Transverse colon (tissue), 4 donors: ENCODE results near the gene GOLT1B. TPM values are rescaled to one million over a fixed set of nuclear protein-coding genes. Genes with fewer than 3 reads are reported as not detected.

ENCODE experiments used
- DNase-seq: peaks from one replicate; pipeline ENCODE4 v3.0.0-alpha.2; 2019
- H3K27ac ChIP-seq, 4 donors: fragments of 200-600 bp; sonication (generic); 2 replicates each; pipeline ENCODE4 v1.5.1; 2016 to 2018; ENCODE audit warnings: inconsistent platforms in 4 of 4
- H3K27me3 ChIP-seq: fragments of 200-600 bp; sonication (generic); 2 replicates; pipeline ENCODE4 v1.5.1; 2017; ENCODE audit warnings: inconsistent platforms
- H3K36me3 ChIP-seq, 4 donors: fragments of 200-600 bp; sonication (generic); 2 replicates each; pipeline ENCODE4 v1.5.1; 2017 to 2019; ENCODE audit warnings: inconsistent platforms in 4 of 4
- H3K4me1 ChIP-seq, 4 donors: fragments of 200-600 bp; sonication (generic); 2 replicates each; pipeline ENCODE4 v1.5.1; 2017 to 2020; ENCODE audit warnings: inconsistent platforms in 4 of 4
- H3K4me3 ChIP-seq, 4 donors: fragments of 200-600 bp; sonication (generic); 1 replicate in 1 of 4; 2 replicates in 3 of 4; pipeline versions ENCODE4 v1.5.1 to v1.6.1; 2017 to 2019; ENCODE audit warnings: inconsistent platforms in 4 of 4
- H3K9me3 ChIP-seq, 2 donors: fragments of 200-600 bp; sonication (generic); 2 replicates each; pipeline ENCODE4 v1.5.1; 2017 to 2019; ENCODE audit warnings: inconsistent platforms in 2 of 2
- EP300 ChIP-seq: sonication (generic); formaldehyde crosslinking; IDR thresholded peaks from one replicate; pipeline ENCODE4 v1.6.1; 2017; ENCODE audit warnings: antibody characterized with exemption, low read depth
- POLR2A ChIP-seq: fragments of 450-650 bp; IDR thresholded peaks from one replicate; pipeline ENCODE4 v1.6.1; 2016; ENCODE audit warnings: antibody characterized with exemption, mild to moderate bottlenecking, moderate library complexity
- POLR2AphosphoS5 ChIP-seq, 3 donors: sonication (generic); formaldehyde crosslinking; IDR thresholded peaks; one replicate each; pipeline ENCODE4 v1.6.1; 2016; ENCODE audit warnings: antibody characterized with exemption in 3 of 3
- WGBS, 2 donors: methylation state at CpG; one replicate each; pipeline ENCODE4 v1.1.5; 2018; ENCODE audit warnings: low coverage in 1 of 2; 5-methylcytosine and 5-hydroxymethylcytosine counted together
- in situ Hi-C, 4 donors: fragments of 200-750 bp; cut with MboI; loops; one replicate each; pipeline versions ENCODE4 v1.15.0 to v1.15.1; 2017; ENCODE audit warnings: low sequenced_read_pairs in 3 of 4, low pct_ligation_motif_present in 1 of 4, low pct_unique_long_range_greater_than_20kb in 1 of 4
- intact Hi-C: fragments of 100-400 bp; cut with DNase I; formaldehyde crosslinking; loops from one replicate; pipeline ENCODE4 v1.15.1; 2023; ENCODE audit warnings: low total_unique reads
- total RNA-seq, 4 donors: library from RNA; depleted of rRNA; stranded (reverse); fragments of >200 nt; gene quantifications; one replicate each; pipeline ENCODE4 v1.1.0, GENCODE V29; 2016
- TF ChIP-seq, protein P1 (sequence below), 5 experiments: fragments of 200-600 bp in 3 of 5; fragments of 450-650 bp in 2 of 5; sonication (generic) in 3 of 5; IDR thresholded peaks; 1 replicate in 2 of 5; 2 replicates in 3 of 5; pipeline ENCODE4 v1.5.1; 2016 to 2017; ENCODE audit warnings: antibody characterized with exemption in 5 of 5, inconsistent platforms in 3 of 5, mild to moderate bottlenecking in 2 of 5, moderate library complexity in 1 of 5

GOLT1B gene
- total RNA-seq, 4 donors from 2014 or later = 8.6 to 14.6 (median 13.1) TPM

DNA sequence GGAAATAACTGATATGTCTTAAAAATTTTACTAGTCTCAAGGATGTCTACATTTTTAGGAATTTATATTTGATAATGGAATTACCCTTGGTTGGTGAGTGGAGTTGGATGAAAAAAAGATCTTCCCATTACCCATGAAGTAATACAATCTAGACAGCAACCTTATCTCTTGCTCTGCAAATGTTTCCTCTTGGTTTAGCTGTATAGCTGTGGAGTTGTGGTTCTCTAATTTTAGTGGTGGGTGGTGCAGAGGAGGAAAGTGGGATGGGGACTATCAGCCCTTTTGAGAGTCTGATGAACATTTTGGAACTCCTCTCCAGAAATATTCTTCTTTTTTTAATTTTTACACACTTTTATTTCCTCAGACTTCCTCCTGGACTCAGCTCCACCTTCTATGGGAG, 41.6 kb downstream of the GOLT1B start:
- Histone ChIP-seq H3K27me3 (no peaks in the 10 kb centered on the region), H3K9me3 (no peaks in the 10 kb centered on the region), H3K4me1 (no peaks in the 10 kb centered on the region), H3K36me3 (no peaks in the 10 kb centered on the region), H3K4me3 (no peak overlapping the region), H3K27ac (no peak overlapping the region)
- in situ Hi-C loops (no loop called here), intact Hi-C loops (no loop called here)
- no peak for DNase-seq
- TF ChIP-seq, protein P1, sequence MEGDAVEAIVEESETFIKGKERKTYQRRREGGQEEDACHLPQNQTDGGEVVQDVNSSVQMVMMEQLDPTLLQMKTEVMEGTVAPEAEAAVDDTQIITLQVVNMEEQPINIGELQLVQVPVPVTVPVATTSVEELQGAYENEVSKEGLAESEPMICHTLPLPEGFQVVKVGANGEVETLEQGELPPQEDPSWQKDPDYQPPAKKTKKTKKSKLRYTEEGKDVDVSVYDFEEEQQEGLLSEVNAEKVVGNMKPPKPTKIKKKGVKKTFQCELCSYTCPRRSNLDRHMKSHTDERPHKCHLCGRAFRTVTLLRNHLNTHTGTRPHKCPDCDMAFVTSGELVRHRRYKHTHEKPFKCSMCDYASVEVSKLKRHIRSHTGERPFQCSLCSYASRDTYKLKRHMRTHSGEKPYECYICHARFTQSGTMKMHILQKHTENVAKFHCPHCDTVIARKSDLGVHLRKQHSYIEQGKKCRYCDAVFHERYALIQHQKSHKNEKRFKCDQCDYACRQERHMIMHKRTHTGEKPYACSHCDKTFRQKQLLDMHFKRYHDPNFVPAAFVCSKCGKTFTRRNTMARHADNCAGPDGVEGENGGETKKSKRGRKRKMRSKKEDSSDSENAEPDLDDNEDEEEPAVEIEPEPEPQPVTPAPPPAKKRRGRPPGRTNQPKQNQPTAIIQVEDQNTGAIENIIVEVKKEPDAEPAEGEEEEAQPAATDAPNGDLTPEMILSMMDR (IDR thresholded peaks at IDR 0.05) = no peak
- TF ChIP-seq EP300 = no peak
- TF ChIP-seq POLR2A = no peak
- TF ChIP-seq POLR2AphosphoS5 (IDR thresholded peaks at IDR 0.05) = no peak

DNA sequence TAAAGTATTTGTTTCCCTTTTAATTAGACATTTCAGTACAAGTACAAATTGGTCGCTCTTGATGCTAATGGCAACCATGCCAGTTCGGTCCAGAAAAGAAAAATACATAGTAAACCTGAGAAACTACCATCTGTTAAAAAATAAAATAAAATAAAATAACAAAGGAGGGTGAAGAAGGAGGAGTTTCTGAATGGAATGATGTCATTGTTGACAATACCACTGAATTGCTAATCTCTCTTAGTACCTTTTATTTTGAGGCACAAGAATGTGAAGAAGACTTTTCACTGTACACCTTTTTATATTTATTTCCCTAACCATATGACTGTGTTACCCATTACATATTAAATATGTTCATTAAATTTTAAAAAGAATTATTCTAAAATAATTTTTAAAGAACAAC, 44.0 kb downstream of the GOLT1B start:
- no peak overlapping the region for H3K4me3 ChIP-seq
- H3K27me3 ChIP-seq = no peaks in the 10 kb centered on the region
- WGBS, 2 donors = 85 to 86% methylated on average over 2 of the region's 2 CpGs
- TF ChIP-seq, protein P1 (IDR thresholded peaks at IDR 0.05) = no peak
- TF ChIP-seq POLR2AphosphoS5 (IDR thresholded peaks at IDR 0.05) (no peak), EP300 (no peak), POLR2A (no peak)
- DNase-seq = no peak
- H3K36me3 ChIP-seq = no peaks in the 10 kb centered on the region
- H3K27ac ChIP-seq = no peak overlapping the region
- no peaks in the 10 kb centered on the region for H3K9me3 ChIP-seq
- in situ Hi-C loops (no loop called here), intact Hi-C loops (no loop called here)
- H3K4me1 ChIP-seq = no peaks in the 10 kb centered on the region

DNA sequence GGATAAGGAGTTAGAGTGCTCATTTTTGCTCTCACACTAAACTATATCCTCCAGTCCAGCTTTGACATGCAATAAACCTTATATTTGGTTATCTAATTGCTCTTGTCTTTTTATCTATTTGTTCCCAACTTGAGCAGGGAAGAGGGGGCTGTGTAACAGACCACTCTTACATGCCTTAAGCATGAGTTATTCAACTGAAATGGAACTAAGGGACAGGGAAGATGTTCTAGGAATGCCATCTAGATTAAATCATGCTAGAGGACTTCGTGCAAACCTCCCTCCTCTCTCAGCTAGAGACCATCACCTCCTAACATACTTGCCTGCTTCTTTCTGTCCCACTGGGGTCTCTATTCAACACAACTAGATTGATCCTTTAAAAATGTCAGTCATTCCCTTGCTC, 45.1 kb downstream of the GOLT1B start:
- TF ChIP-seq, protein P1 (IDR thresholded peaks at IDR 0.05) = no peak
- no peak for TF ChIP-seq POLR2A
- no peak for TF ChIP-seq EP300
- TF ChIP-seq POLR2AphosphoS5 (IDR thresholded peaks at IDR 0.05) = no peak
- no peak overlapping the region for H3K27ac ChIP-seq
- H3K9me3 ChIP-seq = no peaks in the 10 kb centered on the region
- peaks cover 0 to under 1% (median 0%) of the 10 kb centered on the region in 4 donors for H3K4me1 ChIP-seq
- H3K36me3 ChIP-seq = no peaks in the 10 kb centered on the region
- intact Hi-C loops = no loop called here
- no peaks in the 10 kb centered on the region for H3K27me3 ChIP-seq
- WGBS, 2 donors = 7 to 14% methylated on average over 1 of the region's 1 CpG
- no peak for DNase-seq
- in situ Hi-C loops = no loop called here
- no peak overlapping the region for H3K4me3 ChIP-seq

DNA sequence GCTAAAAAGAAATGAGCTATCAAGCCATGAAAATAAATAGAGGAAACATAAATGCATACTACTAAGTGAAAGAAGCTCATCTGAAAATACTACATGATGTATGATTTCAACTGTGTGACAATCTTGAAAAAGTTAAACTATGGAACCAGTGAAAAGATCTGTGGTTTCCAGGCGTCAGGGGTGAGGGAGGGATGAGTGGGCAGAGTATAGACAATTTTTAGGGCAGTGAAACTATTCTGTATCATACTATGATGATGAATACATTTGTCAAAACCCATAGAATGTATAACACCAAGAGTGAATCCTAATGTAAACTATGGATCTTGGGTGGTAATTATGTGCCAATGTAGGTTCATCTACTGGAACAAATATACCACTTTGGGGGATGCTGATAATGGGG, 45.8 kb downstream of the GOLT1B start:
- TF ChIP-seq, protein P1 (IDR thresholded peaks at IDR 0.05) = no peak
- no peak for TF ChIP-seq EP300
- TF ChIP-seq POLR2AphosphoS5 (IDR thresholded peaks at IDR 0.05) = no peak
- no peak for TF ChIP-seq POLR2A
- Histone ChIP-seq H3K27me3 (no peaks in the 10 kb centered on the region), H3K27ac (no peak overlapping the region), H3K9me3 (no peaks in the 10 kb centered on the region), H3K36me3 (no peaks in the 10 kb centered on the region), H3K4me3 (no peak overlapping the region), H3K4me1 (peaks cover 0 to 4% (median 0%) of the 10 kb centered on the region in 4 donors)
- DNase-seq = no peak
- WGBS, 2 donors = 86 to 89% methylated on average over 1 of the region's 1 CpG
- in situ Hi-C loops (no loop called here), intact Hi-C loops (no loop called here)
